ENCODE data around the gene TP63. TPM values are rescaled to one million over a fixed set of nuclear protein-coding genes. Genes with fewer than 3 reads are reported as not detected.

TP63 gene
- total RNA-seq, 1 donor from 2014 or later: not detected

DNA sequence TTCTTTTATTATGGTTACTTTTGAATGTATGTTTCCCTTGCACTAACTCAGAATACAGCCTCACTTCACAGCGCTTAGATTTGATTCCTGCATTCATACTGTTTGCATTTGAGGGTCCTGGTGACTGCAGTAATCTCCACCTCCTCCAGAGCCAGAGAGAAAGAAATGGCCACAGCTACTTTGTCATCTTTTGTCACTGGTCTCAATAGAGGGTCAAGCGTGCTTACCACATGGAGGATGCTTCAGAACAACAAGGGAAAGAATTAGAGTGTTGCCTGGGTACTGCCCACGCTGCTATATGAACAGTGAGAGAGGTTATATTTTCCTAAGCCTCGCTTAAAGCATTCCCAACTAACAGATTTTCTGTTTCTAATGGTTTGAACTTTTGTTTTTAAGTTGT, 190.1 kb downstream of the TP63 start:
- TF ChIP-seq, protein P1, sequence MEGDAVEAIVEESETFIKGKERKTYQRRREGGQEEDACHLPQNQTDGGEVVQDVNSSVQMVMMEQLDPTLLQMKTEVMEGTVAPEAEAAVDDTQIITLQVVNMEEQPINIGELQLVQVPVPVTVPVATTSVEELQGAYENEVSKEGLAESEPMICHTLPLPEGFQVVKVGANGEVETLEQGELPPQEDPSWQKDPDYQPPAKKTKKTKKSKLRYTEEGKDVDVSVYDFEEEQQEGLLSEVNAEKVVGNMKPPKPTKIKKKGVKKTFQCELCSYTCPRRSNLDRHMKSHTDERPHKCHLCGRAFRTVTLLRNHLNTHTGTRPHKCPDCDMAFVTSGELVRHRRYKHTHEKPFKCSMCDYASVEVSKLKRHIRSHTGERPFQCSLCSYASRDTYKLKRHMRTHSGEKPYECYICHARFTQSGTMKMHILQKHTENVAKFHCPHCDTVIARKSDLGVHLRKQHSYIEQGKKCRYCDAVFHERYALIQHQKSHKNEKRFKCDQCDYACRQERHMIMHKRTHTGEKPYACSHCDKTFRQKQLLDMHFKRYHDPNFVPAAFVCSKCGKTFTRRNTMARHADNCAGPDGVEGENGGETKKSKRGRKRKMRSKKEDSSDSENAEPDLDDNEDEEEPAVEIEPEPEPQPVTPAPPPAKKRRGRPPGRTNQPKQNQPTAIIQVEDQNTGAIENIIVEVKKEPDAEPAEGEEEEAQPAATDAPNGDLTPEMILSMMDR (IDR thresholded peaks at IDR 0.05): no peak
- no peak for DNase-seq (ENCODE audit: low spot score in 2 of 2)
- Histone ChIP-seq H3K9me3 (no peaks in the 10 kb centered on the region), H3K4me3 (no peak overlapping the region), H3K27me3 (no peaks in the 10 kb centered on the region), H3K27ac (no peak overlapping the region), H3K4me1 (no peaks in the 10 kb centered on the region), H3K36me3 (no peaks in the 10 kb centered on the region)
- intact Hi-C loops (cut with DNase I): no loop called here

DNA sequence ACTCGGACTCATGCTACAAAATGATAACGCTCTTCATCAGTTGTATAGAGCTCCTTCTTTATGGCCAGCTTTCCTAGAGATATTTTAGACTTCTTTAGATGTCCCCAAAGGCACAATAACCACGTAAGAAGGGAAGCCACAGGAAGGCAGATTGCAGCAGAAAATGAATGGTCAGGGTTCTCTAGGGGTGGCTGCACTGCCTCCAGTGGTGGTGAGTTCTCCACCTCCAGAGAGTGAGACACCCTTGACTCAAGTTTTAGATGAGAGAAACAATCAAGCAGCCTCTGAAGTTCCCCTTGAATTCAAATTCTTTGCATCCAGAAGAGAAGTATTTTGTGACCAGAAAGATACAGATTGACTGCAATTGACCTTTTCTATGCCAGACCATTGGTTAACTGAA, 191.5 kb downstream of the TP63 start:
- DNase-seq (ENCODE audit: low spot score in 2 of 2): no peak
- H3K27ac ChIP-seq: no peak overlapping the region
- no peaks in the 10 kb centered on the region for H3K27me3 ChIP-seq
- no peaks in the 10 kb centered on the region for H3K36me3 ChIP-seq
- H3K4me3 ChIP-seq: no peak overlapping the region
- no peaks in the 10 kb centered on the region for H3K4me1 ChIP-seq
- TF ChIP-seq, protein P1 (IDR thresholded peaks at IDR 0.05): no peak
- intact Hi-C loops (cut with DNase I): no loop called here
- H3K9me3 ChIP-seq: no peaks in the 10 kb centered on the region

DNA sequence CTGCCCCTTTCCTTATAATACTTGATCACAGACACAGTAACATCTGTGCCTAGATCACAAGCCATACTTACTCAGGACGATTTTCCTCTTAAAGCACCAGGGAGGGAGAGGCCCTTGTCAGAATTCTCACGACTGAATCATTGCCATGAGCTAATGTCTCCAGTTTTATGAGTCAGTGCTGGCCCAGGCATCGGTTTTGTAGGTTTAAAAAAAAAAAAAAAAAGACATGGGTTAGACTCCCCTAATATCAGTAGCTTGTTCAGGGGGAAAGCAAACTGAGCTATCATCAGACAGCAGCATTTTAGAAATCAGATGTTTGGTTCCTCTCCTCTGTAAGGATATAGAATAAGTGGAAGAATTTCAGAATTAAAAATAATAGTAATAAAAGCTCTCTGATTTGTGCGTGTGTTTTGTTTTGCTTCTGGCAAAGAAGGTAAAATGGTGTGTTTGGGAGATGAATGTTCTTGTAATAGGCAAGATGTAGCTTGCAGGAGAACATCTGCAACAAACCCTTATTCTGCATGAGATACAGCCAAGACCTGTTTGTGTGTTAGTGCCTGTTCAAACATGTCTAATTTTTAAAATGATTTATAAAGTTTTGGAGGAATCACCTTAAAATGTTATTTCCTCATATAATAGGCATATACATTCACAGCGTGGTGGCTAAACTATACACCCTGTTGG, 193.6 kb downstream of the TP63 start:
- Histone ChIP-seq H3K4me1 (no peaks in the 10 kb centered on the region), H3K36me3 (no peaks in the 10 kb centered on the region), H3K9me3 (no peaks in the 10 kb centered on the region), H3K4me3 (no peak overlapping the region), H3K27me3 (no peaks in the 10 kb centered on the region), H3K27ac (no peak overlapping the region)
- intact Hi-C loops (cut with DNase I): no loop called here
- TF ChIP-seq, protein P1 (IDR thresholded peaks at IDR 0.05): no peak
- no peak for DNase-seq (ENCODE audit: low spot score in 2 of 2)

DNA sequence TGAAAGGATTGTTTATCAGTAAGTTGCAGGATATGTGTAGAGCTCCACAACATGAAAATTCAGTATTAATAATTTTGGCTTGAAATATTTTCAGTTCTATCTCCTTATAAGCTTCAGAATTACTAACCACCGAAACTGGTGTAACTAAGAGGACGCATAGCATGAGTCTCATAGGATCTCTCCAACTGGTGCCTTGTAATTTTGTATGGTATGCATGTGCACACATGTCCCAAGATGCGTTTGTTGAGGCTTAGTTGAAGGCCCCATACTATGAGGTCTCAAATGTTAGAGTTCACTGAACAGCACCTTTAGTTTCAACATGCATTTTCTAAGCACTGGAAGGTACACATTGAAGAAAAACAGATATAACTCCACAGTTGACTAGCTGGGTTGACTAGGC, 195.4 kb downstream of the TP63 start:
- intact Hi-C loops (cut with DNase I): no loop called here
- Histone ChIP-seq H3K4me1 (no peaks in the 10 kb centered on the region), H3K36me3 (no peaks in the 10 kb centered on the region), H3K9me3 (no peaks in the 10 kb centered on the region), H3K4me3 (no peak overlapping the region), H3K27me3 (no peaks in the 10 kb centered on the region), H3K27ac (no peak overlapping the region)
- DNase-seq (ENCODE audit: low spot score in 2 of 2): no peak
- TF ChIP-seq, protein P1 (IDR thresholded peaks at IDR 0.05): no peak

DNA sequence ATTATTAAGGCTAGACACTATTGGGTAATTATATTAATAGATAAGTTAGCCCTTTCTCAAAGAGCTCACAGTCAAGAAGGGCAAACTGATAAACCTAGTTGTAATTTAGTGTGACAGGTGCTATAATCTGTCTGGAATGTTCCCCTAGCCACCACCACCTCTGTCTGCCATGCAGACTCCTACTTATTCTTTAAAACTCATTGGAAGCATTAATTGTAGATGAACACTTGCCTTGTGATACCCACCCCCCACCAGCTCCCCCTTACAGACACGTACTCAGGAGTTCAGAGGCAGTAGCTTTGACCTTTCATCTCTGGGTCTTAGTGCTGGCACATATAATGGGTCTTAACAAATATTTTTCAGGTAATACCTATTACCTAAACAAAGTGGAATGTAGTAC, 195.9 kb downstream of the TP63 start:
- H3K27ac ChIP-seq: no peak overlapping the region
- no peaks in the 10 kb centered on the region for H3K9me3 ChIP-seq
- no peaks in the 10 kb centered on the region for H3K36me3 ChIP-seq
- TF ChIP-seq, protein P1 (IDR thresholded peaks at IDR 0.05): no peak
- H3K27me3 ChIP-seq: no peaks in the 10 kb centered on the region
- no peaks in the 10 kb centered on the region for H3K4me1 ChIP-seq
- H3K4me3 ChIP-seq: no peak overlapping the region
- no peak for DNase-seq (ENCODE audit: low spot score in 2 of 2)
- intact Hi-C loops (cut with DNase I): no loop called here

DNA sequence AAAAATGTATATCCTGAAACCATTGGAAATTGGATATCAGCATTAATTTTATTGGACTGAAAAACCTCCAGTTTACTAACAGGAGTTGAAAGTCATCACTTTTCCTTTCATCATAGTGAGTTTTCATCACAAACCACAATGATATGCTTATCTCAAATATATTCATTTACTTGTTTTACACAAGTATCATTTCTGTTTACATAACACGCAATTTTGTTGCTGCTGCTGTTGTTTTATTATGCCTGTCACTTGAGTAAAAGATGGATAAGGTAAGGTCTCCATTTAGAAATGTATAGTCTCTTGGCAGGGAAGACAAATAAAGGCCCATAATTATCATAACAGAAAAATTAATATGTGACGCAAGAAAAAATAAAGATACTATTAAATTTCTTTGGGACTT, 199.2 kb downstream of the TP63 start:
- Histone ChIP-seq H3K4me1 (no peaks in the 10 kb centered on the region), H3K27ac (no peak overlapping the region), H3K36me3 (no peaks in the 10 kb centered on the region), H3K27me3 (no peaks in the 10 kb centered on the region), H3K4me3 (no peak overlapping the region), H3K9me3 (no peaks in the 10 kb centered on the region)
- intact Hi-C loops (cut with DNase I): no loop called here
- no peak for DNase-seq (ENCODE audit: low spot score in 2 of 2)
- TF ChIP-seq, protein P1 (IDR thresholded peaks at IDR 0.05): no peak

Measured in ascending aorta (tissue), 2 donors.